ENCODE results near the gene KCNV2.

The KCNV2 gene

GRCh38 chr9:2718698-2719033 is 1.4 kb downstream of the KCNV2 start:
- DNase-seq (ENCODE audit: low read depth in 2 of 3, low spot score in 2 of 3): no peak

- DNase-seq (ENCODE audit: low read depth in 2 of 3, low spot score in 2 of 3): no peak
These were observed 2.9 kb downstream of the KCNV2 start for GRCh38 chr9:2720179-2720654.

GRCh38 chr9:2722715-2723114 is 5.4 kb downstream of the KCNV2 start:
- no peak for DNase-seq (ENCODE audit: low read depth in 2 of 3, low spot score in 2 of 3)

- DNase-seq (ENCODE audit: low read depth in 2 of 3, low spot score in 2 of 3): no peak
These were observed 6.2 kb downstream of the KCNV2 start for GRCh38 chr9:2723376-2724065.

GRCh38 chr9:2725126-2725525 is 7.8 kb downstream of the KCNV2 start:
- DNase-seq (ENCODE audit: low read depth in 2 of 3, low spot score in 2 of 3): no peak

- no peak for DNase-seq (ENCODE audit: low read depth in 2 of 3, low spot score in 2 of 3)
These were observed 8.8 kb downstream of the KCNV2 start for GRCh38 chr9:2725898-2726649.

- no peak for DNase-seq (ENCODE audit: low read depth in 2 of 3, low spot score in 2 of 3)
These were observed 9.5 kb downstream of the KCNV2 start for GRCh38 chr9:2726650-2727340.

- no peak for DNase-seq (ENCODE audit: low read depth in 2 of 3, low spot score in 2 of 3)
These were observed 10.1 kb downstream of the KCNV2 start for GRCh38 chr9:2727374-2727773.

- no peak for DNase-seq (ENCODE audit: low read depth in 2 of 3, low spot score in 2 of 3)
These were observed 10.8 kb downstream of the KCNV2 start for GRCh38 chr9:2727966-2728613.

GRCh38 chr9:2729003-2729402 is 11.7 kb downstream of the KCNV2 start:
- no peak for DNase-seq (ENCODE audit: low read depth in 2 of 3, low spot score in 2 of 3)

- DNase-seq (ENCODE audit: low read depth in 2 of 3, low spot score in 2 of 3): no peak
These were observed 12.4 kb downstream of the KCNV2 start for GRCh38 chr9:2729721-2730120.

- DNase-seq (ENCODE audit: low read depth in 2 of 3, low spot score in 2 of 3): no peak
These were observed 13.7 kb downstream of the KCNV2 start for GRCh38 chr9:2730971-2731370.

GRCh38 chr9:2732492-2732891 is 15.2 kb downstream of the KCNV2 start:
- DNase-seq (ENCODE audit: low read depth in 2 of 3, low spot score in 2 of 3): no peak

GRCh38 chr9:2740616-2741015 is 23.3 kb downstream of the KCNV2 start:
- no peak for DNase-seq (ENCODE audit: low read depth in 2 of 3, low spot score in 2 of 3)

GRCh38 chr9:2741441-2742158 is 24.3 kb downstream of the KCNV2 start:
- DNase-seq (ENCODE audit: low read depth in 2 of 3, low spot score in 2 of 3): no peak

GRCh38 chr9:2742214-2742613 is 24.9 kb downstream of the KCNV2 start:
- no peak for DNase-seq (ENCODE audit: low read depth in 2 of 3, low spot score in 2 of 3)

- DNase-seq (ENCODE audit: low read depth in 2 of 3, low spot score in 2 of 3): no peak
These were observed 26.7 kb downstream of the KCNV2 start for GRCh38 chr9:2743937-2744529.

GRCh38 chr9:2745560-2746380 is 28.5 kb downstream of the KCNV2 start:
- DNase-seq (ENCODE audit: low read depth in 2 of 3, low spot score in 2 of 3): no peak

GRCh38 chr9:2749485-2749884 is 32.2 kb downstream of the KCNV2 start:
- DNase-seq (ENCODE audit: low read depth in 2 of 3, low spot score in 2 of 3): no peak

GRCh38 chr9:2755285-2755684 is 38.0 kb downstream of the KCNV2 start:
- no peak for DNase-seq (ENCODE audit: low read depth in 2 of 3, low spot score in 2 of 3)
